ENCODE results near the gene PDE7B.

The PDE7B gene

DNA sequence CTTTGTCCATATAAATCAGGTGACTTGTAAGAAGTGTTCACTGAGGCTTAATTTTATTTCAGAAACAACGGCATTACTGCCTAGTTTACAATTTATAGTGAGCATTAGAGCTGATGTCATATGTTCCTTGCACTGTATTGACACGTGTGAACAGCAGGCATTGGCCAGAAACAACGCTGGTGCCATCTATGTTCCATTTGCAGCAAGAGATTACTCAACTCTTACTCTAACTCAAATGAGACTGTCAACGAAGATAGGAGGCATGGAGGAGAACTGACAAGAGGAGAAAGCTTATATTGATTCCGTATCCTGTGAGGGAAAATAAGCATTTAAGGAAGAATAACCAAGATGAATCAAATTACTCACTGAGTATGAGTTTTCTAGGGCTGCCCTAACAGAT is 350.2 kb downstream of the PDE7B start:
- no peak overlapping the region for H3K4me3 ChIP-seq (ENCODE audit: low read depth, low read length)
- TF ChIP-seq, protein P1, sequence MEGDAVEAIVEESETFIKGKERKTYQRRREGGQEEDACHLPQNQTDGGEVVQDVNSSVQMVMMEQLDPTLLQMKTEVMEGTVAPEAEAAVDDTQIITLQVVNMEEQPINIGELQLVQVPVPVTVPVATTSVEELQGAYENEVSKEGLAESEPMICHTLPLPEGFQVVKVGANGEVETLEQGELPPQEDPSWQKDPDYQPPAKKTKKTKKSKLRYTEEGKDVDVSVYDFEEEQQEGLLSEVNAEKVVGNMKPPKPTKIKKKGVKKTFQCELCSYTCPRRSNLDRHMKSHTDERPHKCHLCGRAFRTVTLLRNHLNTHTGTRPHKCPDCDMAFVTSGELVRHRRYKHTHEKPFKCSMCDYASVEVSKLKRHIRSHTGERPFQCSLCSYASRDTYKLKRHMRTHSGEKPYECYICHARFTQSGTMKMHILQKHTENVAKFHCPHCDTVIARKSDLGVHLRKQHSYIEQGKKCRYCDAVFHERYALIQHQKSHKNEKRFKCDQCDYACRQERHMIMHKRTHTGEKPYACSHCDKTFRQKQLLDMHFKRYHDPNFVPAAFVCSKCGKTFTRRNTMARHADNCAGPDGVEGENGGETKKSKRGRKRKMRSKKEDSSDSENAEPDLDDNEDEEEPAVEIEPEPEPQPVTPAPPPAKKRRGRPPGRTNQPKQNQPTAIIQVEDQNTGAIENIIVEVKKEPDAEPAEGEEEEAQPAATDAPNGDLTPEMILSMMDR (IDR thresholded peaks at IDR 0.05; ENCODE audit: low read depth, low read length) = no peak

DNA sequence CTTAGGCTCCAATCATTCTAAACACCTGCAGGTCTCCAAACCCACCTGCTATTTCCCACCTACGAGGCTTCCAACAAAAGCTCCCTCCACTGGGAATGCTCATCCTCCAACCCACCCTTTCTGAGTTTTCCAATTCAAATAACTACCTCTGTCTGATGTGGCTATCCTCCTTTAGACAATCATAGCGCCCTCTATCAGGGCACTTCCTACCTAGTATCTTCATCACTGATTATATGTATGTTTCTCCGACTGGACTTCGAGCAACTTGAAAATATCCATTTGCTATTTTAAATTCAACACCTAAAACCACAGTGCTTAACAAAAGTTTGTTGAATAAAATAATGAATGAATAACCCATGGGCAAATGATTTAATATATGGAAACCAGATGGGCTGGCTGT is 357.3 kb downstream of the PDE7B start:
- TF ChIP-seq, protein P1 (IDR thresholded peaks at IDR 0.05; ENCODE audit: low read depth, low read length) = no peak
- no peak overlapping the region for H3K4me3 ChIP-seq (ENCODE audit: low read depth, low read length)

DNA sequence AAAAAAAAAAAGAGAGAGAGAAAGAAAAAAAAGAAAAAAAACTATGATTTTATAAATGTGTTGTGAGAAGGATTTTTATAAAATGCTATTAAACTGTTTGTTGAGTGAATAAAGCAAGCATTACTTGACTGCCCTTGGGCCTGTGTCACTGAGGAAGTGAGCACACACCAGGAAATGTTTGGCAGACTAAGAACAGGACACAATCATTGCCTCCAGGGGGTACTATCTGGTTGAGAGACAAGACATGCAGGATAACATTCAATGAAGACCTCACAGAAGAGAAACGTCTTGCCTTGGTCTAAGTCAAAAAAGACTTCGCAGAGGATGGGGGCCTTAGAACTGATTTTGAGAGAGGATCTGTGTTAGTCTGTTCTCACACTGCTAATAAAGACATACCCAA is 358.0 kb downstream of the PDE7B start:
- TF ChIP-seq, protein P1 (IDR thresholded peaks at IDR 0.05; ENCODE audit: low read depth, low read length) = no peak
- no peak overlapping the region for H3K4me3 ChIP-seq (ENCODE audit: low read depth, low read length)

DNA sequence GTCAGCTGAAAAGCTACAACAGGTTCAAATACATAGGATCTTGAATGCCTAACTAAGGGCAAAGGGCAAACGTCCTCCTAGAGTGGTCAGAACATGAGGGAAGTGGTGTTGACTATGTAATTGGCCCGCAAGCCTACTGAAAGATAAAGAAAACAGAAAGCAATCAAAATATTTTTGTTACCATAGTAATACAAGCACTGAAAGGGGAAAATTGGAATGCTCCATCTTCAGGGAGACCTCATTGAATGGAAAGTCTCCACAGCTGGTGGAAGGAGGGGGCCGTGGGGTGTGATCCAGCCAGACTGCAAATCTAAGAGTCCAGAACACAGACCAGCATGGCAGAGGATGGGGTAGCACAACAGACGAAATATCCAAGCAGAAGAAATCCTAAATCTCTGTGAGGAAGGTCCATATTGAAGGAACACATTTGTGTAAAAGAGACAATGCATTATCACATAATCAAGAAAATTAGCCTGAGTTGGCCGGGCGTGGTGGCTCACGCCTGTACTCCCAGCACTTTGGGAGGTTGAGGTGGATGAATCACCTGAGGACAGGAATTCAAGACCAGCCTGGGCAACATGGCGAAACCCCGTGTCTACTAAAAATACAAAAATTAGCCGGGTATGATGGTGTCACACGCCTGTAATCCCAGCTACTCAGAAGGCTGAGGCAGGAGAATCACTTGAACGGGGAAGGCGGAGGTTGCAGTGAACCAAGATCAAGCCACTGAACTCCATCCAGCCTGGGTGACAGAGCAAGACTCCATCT is 359.1 kb downstream of the PDE7B start:
- no peak overlapping the region for H3K4me3 ChIP-seq (ENCODE audit: low read depth, low read length)
- TF ChIP-seq, protein P1 (IDR thresholded peaks at IDR 0.05; ENCODE audit: low read depth, low read length) = no peak

DNA sequence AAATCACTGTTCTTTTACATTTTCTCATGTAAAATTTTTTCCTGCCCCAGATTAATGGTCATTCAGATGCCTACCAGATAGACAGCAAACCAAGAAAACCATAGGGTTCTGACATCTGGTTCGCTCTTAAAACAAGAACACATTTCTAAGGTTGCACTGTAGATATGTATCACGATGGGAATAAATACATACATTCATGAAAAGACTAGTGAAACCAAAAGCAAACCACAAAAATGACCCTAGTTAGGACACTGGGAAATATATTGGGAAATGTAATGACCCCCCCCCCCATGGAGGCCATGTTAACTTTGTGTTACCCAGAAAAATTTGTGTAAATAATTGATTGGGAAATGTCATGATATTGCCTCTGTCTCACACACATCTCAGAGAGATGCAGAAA is 361.1 kb downstream of the PDE7B start:
- TF ChIP-seq, protein P1 (IDR thresholded peaks at IDR 0.05; ENCODE audit: low read depth, low read length) = no peak
- no peak overlapping the region for H3K4me3 ChIP-seq (ENCODE audit: low read depth, low read length)

DNA sequence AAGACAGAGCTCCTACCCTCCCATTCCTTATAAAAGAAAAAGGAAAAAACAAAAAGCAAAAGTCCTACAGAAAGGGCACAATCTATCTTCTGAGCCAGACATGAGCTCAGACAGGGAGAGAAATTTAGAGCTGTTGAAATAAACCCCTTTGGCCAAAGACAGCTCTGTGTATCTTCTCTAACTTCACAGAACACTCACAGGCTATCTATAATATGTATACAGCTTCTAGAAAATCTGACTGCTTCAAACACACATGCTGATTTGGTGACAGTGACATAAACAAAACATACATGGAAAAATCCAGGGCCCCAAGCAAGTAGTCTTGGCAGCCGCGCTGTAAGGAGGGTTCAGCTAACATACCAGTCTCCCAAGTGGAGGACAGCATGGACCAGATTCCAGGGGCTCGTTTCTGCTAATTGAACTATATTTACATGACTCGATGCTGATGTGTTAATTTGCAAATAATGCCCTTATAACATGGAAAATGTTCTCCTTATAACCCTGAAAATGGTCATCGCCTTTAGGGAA is 361.6 kb downstream of the PDE7B start:
- TF ChIP-seq, protein P1 (IDR thresholded peaks at IDR 0.05; ENCODE audit: low read depth, low read length) = no peak
- H3K4me3 ChIP-seq (ENCODE audit: low read depth, low read length) = no peak overlapping the region

DNA sequence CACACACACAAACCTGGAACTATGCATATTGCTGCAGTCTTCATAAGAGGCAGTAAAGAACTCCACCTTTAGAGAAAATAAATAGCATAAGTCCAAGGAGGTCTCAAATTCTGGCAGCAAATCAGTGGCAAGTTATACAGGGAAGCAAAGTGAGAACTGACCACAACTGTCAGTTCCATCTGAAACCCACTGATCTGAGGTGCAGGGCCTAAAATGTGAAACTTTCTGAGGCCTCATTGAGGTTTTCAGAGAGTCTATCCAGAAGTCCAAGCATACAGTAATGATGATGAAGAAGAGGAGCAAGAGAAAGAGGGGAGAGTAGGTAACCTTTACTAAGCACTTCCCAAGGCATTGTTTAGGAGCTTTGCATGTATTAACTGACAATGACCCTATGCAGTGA is 362.4 kb downstream of the PDE7B start:
- no peak overlapping the region for H3K4me3 ChIP-seq (ENCODE audit: low read depth, low read length)
- TF ChIP-seq, protein P1 (IDR thresholded peaks at IDR 0.05; ENCODE audit: low read depth, low read length) = no peak
